BJ (cell line): ENCODE measurements around the gene EML6. TPM values are rescaled to one million over a fixed set of nuclear protein-coding genes. Genes with fewer than 3 reads are reported as not detected.

ENCODE experiments used
- CTCF ChIA-PET: fragments of 350-600 bp; formaldehyde crosslinking; extraction: SDS; loops from one replicate; lab custom pipeline; 2021; ENCODE audit warnings: antibody characterized with exemption, inconsistent platforms; lab: Yijun Ruan, JAX
- POLR2A ChIA-PET: fragments of 300-600 bp; sonication (Branson Sonifier 250); formaldehyde crosslinking; extraction: SDS; loops from one replicate; lab custom pipeline; 2021; ENCODE audit warnings: antibody characterized with exemption; lab: Charles Lee
- DNase-seq: peaks from one replicate; pipeline ENCODE4 v3.0.0-alpha.2; 2011; ENCODE audit warnings: low read depth
- H3K27me3 ChIP-seq: 2 replicates; pipeline ENCODE4 v1.6.0; 2011; ENCODE audit warnings: low read length; ENCODE audit not compliant: control insufficient read depth, insufficient read depth
- H3K36me3 ChIP-seq: 2 replicates; pipeline ENCODE4 v1.5.1; 2011; ENCODE audit warnings: low read length; ENCODE audit not compliant: control insufficient read depth, insufficient read depth
- H3K4me3 ChIP-seq: 2 replicates; pipeline ENCODE4 v1.5.1; 2011; ENCODE audit warnings: low read depth, mild to moderate bottlenecking, control low read depth, low read length
- CTCF ChIP-seq: IDR thresholded peaks from 2 replicates; pipeline ENCODE4 v1.5.1; 2011; ENCODE audit warnings: low read depth, mild to moderate bottlenecking, control low read depth, inconsistent platforms, low read length, moderate library complexity; ENCODE audit not compliant: insufficient read depth
- polyA plus RNA-seq: library from polyadenylated mRNA; depleted of rRNA; stranded (reverse); fragments of >200 nt; gene quantifications from 2 replicates; pipeline ENCODE4 v1.2.3, GENCODE V29; 2011

Gene EML6
- polyA plus RNA-seq, 1 experiment: 0.18 TPM

DNA sequence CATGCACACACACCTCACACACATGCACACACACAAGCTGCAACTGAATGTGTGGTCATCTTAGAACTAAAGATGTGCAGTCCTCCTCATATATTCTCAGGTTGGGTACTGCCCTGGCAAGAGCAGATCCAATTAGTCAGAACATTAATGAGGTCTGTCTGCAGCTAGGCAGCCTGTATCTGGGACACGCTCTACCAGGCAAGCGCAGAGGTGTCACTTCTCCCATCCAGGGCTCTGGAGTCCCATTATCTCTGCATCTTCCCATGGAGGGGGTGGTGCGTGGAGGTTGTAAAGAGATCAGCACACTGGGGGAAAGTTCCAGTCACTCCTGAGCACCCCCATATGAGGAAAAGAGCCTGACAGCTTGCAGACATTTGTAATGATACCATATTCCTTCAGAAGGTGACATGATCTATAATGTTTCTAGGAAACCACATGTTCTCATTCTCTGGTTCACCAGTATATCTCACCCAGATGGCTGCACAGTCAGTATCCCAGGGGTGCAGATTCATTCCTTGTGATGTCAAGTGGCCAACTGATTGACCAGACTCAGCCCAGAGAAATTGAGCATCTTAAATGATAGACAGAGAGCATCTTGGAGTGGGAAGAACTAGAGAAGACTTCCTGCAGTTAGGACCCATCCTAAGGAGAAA is 231.4 kb downstream of the EML6 start:
- no peak overlapping the region for H3K4me3 ChIP-seq
- POLR2A ChIA-PET: no interaction called here
- DNase-seq: no peak
- TF ChIP-seq CTCF: no peak
- H3K36me3 ChIP-seq: no peaks in the 10 kb centered on the region
- no peaks in the 10 kb centered on the region for H3K27me3 ChIP-seq
- CTCF ChIA-PET: interaction anchor here (0.5 kb wide), 1 partner anchor 656 kb away, joined by 3 read pairs; no protein-coding TSS in a partner anchor

GRCh38 chr2:54955358-54956110 is 232.1 kb downstream of the EML6 start:
- Histone ChIP-seq H3K4me3 (no peak overlapping the region), H3K27me3 (no peaks in the 10 kb centered on the region), H3K36me3 (no peaks in the 10 kb centered on the region)
- TF ChIP-seq CTCF: no peak
- DNase-seq: no peak
- ChIA-PET CTCF (interaction anchor here (0.5 to 0.7 kb wide), 2 partner anchors 56 to 655 kb away, joined by 3 read pairs; no protein-coding TSS in a partner anchor), POLR2A (no interaction called here)

DNA sequence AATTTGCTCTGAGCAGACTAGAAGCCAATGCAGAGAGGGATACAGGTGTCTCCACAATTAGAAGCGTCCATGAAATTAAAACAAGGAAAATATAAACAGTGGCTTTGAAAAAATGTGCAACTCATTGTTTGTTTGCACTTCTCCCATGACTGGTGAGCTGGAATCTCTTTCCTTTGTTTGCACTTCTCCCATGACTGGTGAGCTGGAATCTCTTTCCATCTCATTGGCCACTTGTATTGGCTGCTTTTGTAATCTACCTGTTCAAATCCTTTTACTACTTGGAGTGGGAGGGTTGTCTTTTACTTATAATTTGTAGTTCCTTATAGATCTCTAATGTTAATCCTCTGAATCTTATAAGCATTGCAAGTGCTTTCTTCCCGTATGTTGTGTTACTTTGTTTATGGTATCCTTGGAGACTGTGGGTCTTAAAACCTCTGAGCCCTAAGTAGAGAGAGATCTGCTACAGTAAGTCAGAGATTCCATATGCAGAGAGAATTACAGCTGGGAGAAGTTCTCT is 232.7 kb downstream of the EML6 start:
- Histone ChIP-seq H3K36me3 (no peaks in the 10 kb centered on the region), H3K4me3 (no peak overlapping the region), H3K27me3 (no peaks in the 10 kb centered on the region)
- ChIA-PET POLR2A (no interaction called here), CTCF (interaction anchor here (0.7 kb wide), 1 partner anchor 57 kb away, joined by 3 read pairs; no protein-coding TSS in a partner anchor)
- DNase-seq: no peak
- TF ChIP-seq CTCF: no peak

- no peak for TF ChIP-seq CTCF
- POLR2A ChIA-PET: no interaction called here
Observed at GRCh38 chr2:54957321-54957999, 234.0 kb downstream of the EML6 start.

More at GRCh38 chr2:54957321-54957999, 234.0 kb downstream of the EML6 start:
- Histone ChIP-seq H3K36me3 (no peaks in the 10 kb centered on the region), H3K4me3 (no peak overlapping the region), H3K27me3 (no peaks in the 10 kb centered on the region)
- no peak for DNase-seq
- CTCF ChIA-PET: interaction anchor here (0.6 kb wide), 1 partner anchor 54 kb away, joined by 3 read pairs; no protein-coding TSS in a partner anchor
